ENCODE results near the gene BPIFB3. TPM values are rescaled to one million over a fixed set of nuclear protein-coding genes. Genes with fewer than 3 reads are reported as not detected.
"Not testable (repeated sequence)": the region's sequence is repeated elsewhere in the genome, so short reads cannot be mapped to it uniquely, and the experiment has no call there.

Gene BPIFB3
- polyA plus RNA-seq, 4 donors = not detected

- no peak for DNase-seq (ENCODE audit: low read depth in 4 of 4, low spot score in 2 of 4)
These were observed 59.1 kb downstream of the BPIFB3 start for GRCh38 chr20:33112547-33113386.

- no peak for DNase-seq (ENCODE audit: low read depth in 4 of 4, low spot score in 2 of 4)
These were observed 59.7 kb downstream of the BPIFB3 start for GRCh38 chr20:33113387-33113908.

- not testable (repeated sequence) for DNase-seq (ENCODE audit: low read depth in 4 of 4, low spot score in 2 of 4)
These were observed 61.8 kb downstream of the BPIFB3 start for GRCh38 chr20:33115501-33115900.

GRCh38 chr20:33119725-33120720 lies 66.3 kb downstream of the BPIFB3 start:
- no peak for DNase-seq (ENCODE audit: low read depth in 4 of 4, low spot score in 2 of 4)

GRCh38 chr20:33120934-33121333 lies 67.2 kb downstream of the BPIFB3 start:
- no peak for DNase-seq (ENCODE audit: low read depth in 4 of 4, low spot score in 2 of 4)

- DNase-seq (ENCODE audit: low read depth in 4 of 4, low spot score in 2 of 4) = not testable (repeated sequence)
These were observed 68.6 kb downstream of the BPIFB3 start for GRCh38 chr20:33122297-33122696.

Other genes with a start within 250 kb of the BPIFB3 start
- gene MAPRE1, start 233.9 kb upstream of the BPIFB3 start, polyA plus RNA-seq (ENCODE audit: insufficient read length in 4 of 4) = 100 to 1,000 TPM in 3 of 4 donors, 10 to 100 TPM in 1; 92.5 to 117 (median 114) TPM
- under 1 TPM in 3 of 4 donors, not detected in 1; 0.06 to 0.13 (median 0.08) TPM for gene EFCAB8, start 195.0 kb upstream of the BPIFB3 start, polyA plus RNA-seq (ENCODE audit: insufficient read length in 4 of 4)
- gene SUN5, start 49.5 kb upstream of the BPIFB3 start, polyA plus RNA-seq (ENCODE audit: insufficient read length in 4 of 4) = not detected
- gene BPIFB2, start 46.2 kb upstream of the BPIFB3 start, polyA plus RNA-seq (ENCODE audit: insufficient read length in 4 of 4) = not detected
- not detected for gene BPIFB6, start 22.3 kb upstream of the BPIFB3 start, polyA plus RNA-seq (ENCODE audit: insufficient read length in 4 of 4)
- gene BPIFB4, start 25.7 kb downstream of the BPIFB3 start, polyA plus RNA-seq (ENCODE audit: insufficient read length in 4 of 4) = not detected
- not detected for gene BPIFA2, start 114.3 kb downstream of the BPIFB3 start, polyA plus RNA-seq (ENCODE audit: insufficient read length in 4 of 4)
- gene BPIFA3, start 163.4 kb downstream of the BPIFB3 start, polyA plus RNA-seq (ENCODE audit: insufficient read length in 4 of 4) = not detected
- gene BPIFA1, start 182.1 kb downstream of the BPIFB3 start, polyA plus RNA-seq (ENCODE audit: insufficient read length in 4 of 4) = not detected
- gene BPIFB1, start 229.3 kb downstream of the BPIFB3 start, polyA plus RNA-seq (ENCODE audit: insufficient read length in 4 of 4) = under 1 TPM in 1 of 4 donors, not detected in 3; 0.13 TPM